ENCODE data around the gene RAP1GAP2.

RAP1GAP2 gene

GRCh38 chr17:2964028-2964356 lies 167.8 kb downstream of the RAP1GAP2 start:
- TF ChIP-seq, protein P1, sequence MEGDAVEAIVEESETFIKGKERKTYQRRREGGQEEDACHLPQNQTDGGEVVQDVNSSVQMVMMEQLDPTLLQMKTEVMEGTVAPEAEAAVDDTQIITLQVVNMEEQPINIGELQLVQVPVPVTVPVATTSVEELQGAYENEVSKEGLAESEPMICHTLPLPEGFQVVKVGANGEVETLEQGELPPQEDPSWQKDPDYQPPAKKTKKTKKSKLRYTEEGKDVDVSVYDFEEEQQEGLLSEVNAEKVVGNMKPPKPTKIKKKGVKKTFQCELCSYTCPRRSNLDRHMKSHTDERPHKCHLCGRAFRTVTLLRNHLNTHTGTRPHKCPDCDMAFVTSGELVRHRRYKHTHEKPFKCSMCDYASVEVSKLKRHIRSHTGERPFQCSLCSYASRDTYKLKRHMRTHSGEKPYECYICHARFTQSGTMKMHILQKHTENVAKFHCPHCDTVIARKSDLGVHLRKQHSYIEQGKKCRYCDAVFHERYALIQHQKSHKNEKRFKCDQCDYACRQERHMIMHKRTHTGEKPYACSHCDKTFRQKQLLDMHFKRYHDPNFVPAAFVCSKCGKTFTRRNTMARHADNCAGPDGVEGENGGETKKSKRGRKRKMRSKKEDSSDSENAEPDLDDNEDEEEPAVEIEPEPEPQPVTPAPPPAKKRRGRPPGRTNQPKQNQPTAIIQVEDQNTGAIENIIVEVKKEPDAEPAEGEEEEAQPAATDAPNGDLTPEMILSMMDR (IDR thresholded peaks at IDR 0.05), result no peak

DNA sequence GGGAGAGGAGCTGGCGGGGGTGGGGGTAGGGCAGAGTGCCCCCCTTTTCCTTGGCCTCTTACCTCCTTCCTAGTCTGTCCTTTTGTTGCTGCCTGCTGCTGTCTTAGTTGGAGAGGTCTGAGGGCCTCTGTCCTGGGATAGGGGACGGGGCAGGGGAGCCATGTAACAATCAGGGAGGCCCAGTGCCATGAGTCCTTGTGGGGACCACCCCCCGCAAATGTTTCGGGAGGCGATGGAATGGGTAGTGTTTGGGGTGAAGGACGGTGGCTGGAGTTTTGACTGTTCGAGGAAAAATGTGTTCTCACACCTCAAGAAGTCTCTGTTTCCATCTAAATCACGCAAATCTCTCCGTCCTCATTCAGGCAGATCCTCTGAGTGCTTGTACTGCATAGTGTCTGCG lies 168.1 kb downstream of the RAP1GAP2 start:
- TF ChIP-seq, protein P1 (IDR thresholded peaks at IDR 0.05), result no peak

DNA sequence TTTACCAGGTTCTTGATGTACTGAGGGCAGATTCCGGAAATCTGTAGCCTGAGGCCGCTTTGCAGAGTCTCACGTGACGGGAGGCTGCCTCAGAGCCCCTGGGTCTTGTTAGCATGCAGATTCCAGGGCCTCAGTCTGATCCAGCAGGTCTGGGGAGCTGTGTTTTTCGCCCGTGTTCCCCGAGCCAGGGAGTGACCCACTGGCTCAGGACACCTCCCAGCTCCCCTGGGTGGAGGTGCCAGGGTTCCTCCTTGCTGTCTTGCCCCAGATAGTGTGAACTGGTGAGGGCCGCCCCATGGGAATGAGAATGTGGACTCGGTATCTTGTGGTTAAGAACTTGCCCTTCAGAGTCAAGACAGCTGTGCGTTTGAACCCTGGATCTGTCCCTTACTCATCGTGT lies 168.6 kb downstream of the RAP1GAP2 start:
- TF ChIP-seq, protein P1 (IDR thresholded peaks at IDR 0.05), result no peak

GRCh38 chr17:2965621-2966595 lies 169.7 kb downstream of the RAP1GAP2 start:
- TF ChIP-seq, protein P1 (IDR thresholded peaks at IDR 0.05), result no peak

DNA sequence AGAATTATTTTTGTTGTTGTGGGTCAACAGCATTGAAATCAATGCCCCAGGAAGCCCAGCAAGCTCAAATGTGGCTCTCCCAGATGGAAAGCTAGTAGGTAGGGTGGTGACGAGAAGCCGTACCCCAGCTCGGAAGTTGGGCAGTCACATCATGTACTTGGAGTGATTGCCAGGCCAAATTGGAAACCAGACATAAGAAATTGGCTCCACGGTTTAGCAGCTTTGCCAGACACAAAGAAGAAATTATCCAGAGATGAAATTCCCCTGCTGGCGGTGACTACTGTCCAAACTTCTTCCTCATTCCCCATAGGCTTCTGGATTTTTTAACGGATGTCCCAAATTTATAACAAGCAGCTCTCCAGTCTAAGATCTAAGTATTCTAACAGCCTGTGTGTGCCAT lies 171.3 kb downstream of the RAP1GAP2 start:
- TF ChIP-seq, protein P1 (IDR thresholded peaks at IDR 0.05), result no peak

DNA sequence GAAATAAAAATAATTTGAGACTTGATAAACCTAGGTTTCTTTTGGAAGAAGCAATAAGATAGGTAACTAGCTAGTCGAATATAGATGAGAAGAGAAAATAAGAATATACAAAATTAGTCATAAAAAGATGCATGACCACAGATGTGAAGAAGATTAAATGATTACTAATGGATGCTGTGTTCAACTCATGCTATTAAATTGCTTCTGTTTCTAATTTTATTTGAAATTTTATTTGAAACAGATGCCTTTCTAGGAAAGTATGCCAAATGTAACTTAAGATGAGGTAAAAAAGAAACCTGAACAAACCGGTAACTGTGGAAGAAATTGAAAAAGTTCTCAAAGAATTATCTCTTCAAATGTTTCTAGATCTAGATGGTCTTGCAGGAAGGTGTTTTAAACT lies 175.6 kb downstream of the RAP1GAP2 start:
- TF ChIP-seq, protein P1 (IDR thresholded peaks at IDR 0.05), result no peak

- TF ChIP-seq, protein P1 (IDR thresholded peaks at IDR 0.05), result no peak
Observed at GRCh38 chr17:2972749-2973148, 176.5 kb downstream of the RAP1GAP2 start.

Measured in LNCAP (cell line).